ENCODE results near the gene CLDN2. TPM values are rescaled to one million over a fixed set of nuclear protein-coding genes. Genes with fewer than 3 reads are reported as not detected.

The CLDN2 gene
- total RNA-seq, 1 donor from 2014 or later = not detected

DNA sequence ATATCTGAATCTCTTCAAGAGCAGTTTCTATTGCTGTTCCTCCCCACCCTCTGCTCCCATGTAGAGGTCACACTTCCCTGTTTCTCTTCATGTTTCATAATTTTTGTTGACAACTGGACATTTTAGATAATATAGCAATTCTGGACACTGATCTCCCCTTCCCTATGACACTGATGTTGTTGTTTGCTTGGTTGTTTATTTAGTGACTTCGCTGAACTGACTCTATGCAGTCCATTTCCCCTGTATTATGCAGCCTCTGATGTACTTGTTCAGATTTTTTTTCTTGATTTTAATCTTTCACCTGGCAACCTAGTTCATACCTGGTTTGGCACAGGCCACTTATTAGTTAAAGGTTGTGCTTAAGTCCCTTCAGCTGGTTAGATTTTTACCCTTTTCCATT is 29.2 kb downstream of the CLDN2 start:
- TF ChIP-seq, protein P1, sequence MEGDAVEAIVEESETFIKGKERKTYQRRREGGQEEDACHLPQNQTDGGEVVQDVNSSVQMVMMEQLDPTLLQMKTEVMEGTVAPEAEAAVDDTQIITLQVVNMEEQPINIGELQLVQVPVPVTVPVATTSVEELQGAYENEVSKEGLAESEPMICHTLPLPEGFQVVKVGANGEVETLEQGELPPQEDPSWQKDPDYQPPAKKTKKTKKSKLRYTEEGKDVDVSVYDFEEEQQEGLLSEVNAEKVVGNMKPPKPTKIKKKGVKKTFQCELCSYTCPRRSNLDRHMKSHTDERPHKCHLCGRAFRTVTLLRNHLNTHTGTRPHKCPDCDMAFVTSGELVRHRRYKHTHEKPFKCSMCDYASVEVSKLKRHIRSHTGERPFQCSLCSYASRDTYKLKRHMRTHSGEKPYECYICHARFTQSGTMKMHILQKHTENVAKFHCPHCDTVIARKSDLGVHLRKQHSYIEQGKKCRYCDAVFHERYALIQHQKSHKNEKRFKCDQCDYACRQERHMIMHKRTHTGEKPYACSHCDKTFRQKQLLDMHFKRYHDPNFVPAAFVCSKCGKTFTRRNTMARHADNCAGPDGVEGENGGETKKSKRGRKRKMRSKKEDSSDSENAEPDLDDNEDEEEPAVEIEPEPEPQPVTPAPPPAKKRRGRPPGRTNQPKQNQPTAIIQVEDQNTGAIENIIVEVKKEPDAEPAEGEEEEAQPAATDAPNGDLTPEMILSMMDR (IDR thresholded peaks at IDR 0.05) = no peak
- TF ChIP-seq POLR2A (IDR thresholded peaks at IDR 0.05) (no peak), POLR2AphosphoS5 (IDR thresholded peaks at IDR 0.05; ENCODE audit: insufficient read depth in 1 of 2, low read depth in 1 of 2) (no peak)
- Histone ChIP-seq H3K27me3 (no peaks in the 10 kb centered on the region), H3K4me3 (no peak overlapping the region), H3K4me1 (no peaks in the 10 kb centered on the region), H3K27ac (no peak overlapping the region), H3K9me3 (no peaks in the 10 kb centered on the region), H3K36me3 (no peaks in the 10 kb centered on the region)
- DNase-seq (ENCODE audit: extremely low spot score in 2 of 2) = no peak
- intact Hi-C loops (cut with DNase I) = no loop called here

DNA sequence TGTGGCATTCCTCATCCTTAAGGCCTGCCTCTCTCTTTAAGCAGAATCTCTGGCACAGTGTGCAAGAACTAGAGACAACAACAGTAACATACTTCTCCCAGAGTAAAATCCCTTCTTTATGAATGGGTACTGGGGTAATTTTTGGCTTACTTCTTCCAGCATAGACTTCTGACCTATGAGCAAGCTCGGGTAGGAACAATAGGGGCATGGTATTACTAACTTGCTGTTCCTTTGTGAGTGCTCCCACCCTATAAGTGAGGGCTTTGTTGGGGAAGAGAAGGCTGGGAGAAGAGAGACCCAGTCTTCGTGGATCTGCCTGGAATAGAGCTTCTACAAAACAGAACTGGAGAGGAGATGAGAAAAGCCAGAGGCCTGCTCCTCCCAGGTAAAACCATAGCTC is 30.2 kb downstream of the CLDN2 start:
- Histone ChIP-seq H3K27me3 (no peaks in the 10 kb centered on the region), H3K4me1 (no peaks in the 10 kb centered on the region), H3K27ac (no peak overlapping the region), H3K4me3 (no peak overlapping the region), H3K9me3 (no peaks in the 10 kb centered on the region), H3K36me3 (no peaks in the 10 kb centered on the region)
- intact Hi-C loops (cut with DNase I) = no loop called here
- TF ChIP-seq, protein P1 (IDR thresholded peaks at IDR 0.05) = no peak
- TF ChIP-seq POLR2AphosphoS5 (IDR thresholded peaks at IDR 0.05; ENCODE audit: insufficient read depth in 1 of 2, low read depth in 1 of 2) (no peak), POLR2A (IDR thresholded peaks at IDR 0.05) (no peak)
- no peak for DNase-seq (ENCODE audit: extremely low spot score in 2 of 2)

DNA sequence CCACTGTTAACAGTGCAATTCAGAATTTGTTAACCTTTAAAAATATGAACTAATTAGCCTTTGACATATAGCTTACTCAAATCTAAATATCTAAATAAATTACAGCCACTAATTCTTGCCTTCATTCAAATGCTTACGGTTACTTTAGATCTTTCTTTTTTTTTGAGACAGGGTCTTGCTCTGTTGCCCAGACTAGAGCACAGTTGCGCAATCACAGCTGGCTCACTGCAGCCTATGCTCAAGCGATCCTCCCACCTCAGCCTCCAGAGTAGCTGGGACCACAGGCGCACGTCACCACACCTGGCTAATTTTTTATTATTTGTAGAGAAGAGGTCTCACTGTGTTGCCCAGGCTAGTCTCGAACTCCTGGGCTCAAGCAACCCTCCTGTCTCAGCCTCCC is 31.0 kb downstream of the CLDN2 start:
- no peak overlapping the region for H3K27ac ChIP-seq
- TF ChIP-seq POLR2AphosphoS5 (IDR thresholded peaks at IDR 0.05; ENCODE audit: insufficient read depth in 1 of 2, low read depth in 1 of 2) (no peak), POLR2A (IDR thresholded peaks at IDR 0.05) (no peak)
- TF ChIP-seq, protein P1 (IDR thresholded peaks at IDR 0.05) = no peak
- no peak for DNase-seq (ENCODE audit: extremely low spot score in 2 of 2)
- no peaks in the 10 kb centered on the region for H3K4me1 ChIP-seq
- no peaks in the 10 kb centered on the region for H3K27me3 ChIP-seq
- H3K36me3 ChIP-seq = no peaks in the 10 kb centered on the region
- no peaks in the 10 kb centered on the region for H3K9me3 ChIP-seq
- intact Hi-C loops (cut with DNase I) = no loop called here
- no peak overlapping the region for H3K4me3 ChIP-seq

DNA sequence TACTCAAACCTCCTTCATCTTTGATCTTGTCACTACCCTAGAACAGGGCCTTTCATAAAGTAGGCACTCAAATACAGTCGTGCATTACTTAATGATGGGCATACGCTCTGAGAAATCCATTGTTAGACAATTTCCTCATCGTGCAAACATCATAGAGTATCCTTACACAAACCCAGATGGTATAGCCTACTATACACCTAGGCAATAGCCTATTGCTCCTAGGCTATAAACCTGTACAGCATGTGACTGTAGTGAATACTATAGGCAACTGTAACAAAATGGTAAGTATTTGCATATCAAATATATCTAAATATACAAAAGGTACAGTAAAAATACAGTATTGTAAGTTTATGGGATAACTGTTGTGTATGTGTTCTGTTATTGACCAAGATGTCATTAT is 31.9 kb downstream of the CLDN2 start:
- Histone ChIP-seq H3K27me3 (no peaks in the 10 kb centered on the region), H3K27ac (no peak overlapping the region), H3K4me3 (no peak overlapping the region), H3K4me1 (no peaks in the 10 kb centered on the region), H3K36me3 (no peaks in the 10 kb centered on the region), H3K9me3 (no peaks in the 10 kb centered on the region)
- no peak for TF ChIP-seq POLR2AphosphoS5 (IDR thresholded peaks at IDR 0.05; ENCODE audit: insufficient read depth in 1 of 2, low read depth in 1 of 2)
- no peak for TF ChIP-seq POLR2A (IDR thresholded peaks at IDR 0.05)
- TF ChIP-seq, protein P1 (IDR thresholded peaks at IDR 0.05) = no peak
- no peak for DNase-seq (ENCODE audit: extremely low spot score in 2 of 2)
- intact Hi-C loops (cut with DNase I) = no loop called here

DNA sequence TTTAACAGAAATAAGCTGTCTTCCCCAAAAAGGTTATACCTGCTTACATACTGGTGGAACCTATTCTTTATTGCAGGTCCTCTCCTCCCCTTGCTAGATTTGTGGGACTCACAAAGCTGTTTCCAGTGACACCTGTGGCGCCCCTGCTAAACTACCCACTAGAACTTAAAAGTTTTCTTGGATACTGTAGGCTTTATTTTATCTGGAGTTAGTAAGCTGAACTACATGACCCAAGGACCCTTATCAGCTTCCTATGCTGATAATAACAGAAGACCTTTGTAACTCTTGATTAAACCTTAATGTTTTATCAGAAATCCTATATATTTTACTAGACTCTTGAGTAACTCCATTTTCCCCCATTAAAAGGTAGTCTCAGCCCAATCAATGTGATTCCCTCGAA is 32.3 kb downstream of the CLDN2 start:
- no peaks in the 10 kb centered on the region for H3K4me1 ChIP-seq
- H3K27me3 ChIP-seq = no peaks in the 10 kb centered on the region
- intact Hi-C loops (cut with DNase I) = no loop called here
- no peak overlapping the region for H3K27ac ChIP-seq
- H3K9me3 ChIP-seq = no peaks in the 10 kb centered on the region
- no peak for TF ChIP-seq POLR2AphosphoS5 (IDR thresholded peaks at IDR 0.05; ENCODE audit: insufficient read depth in 1 of 2, low read depth in 1 of 2)
- DNase-seq (ENCODE audit: extremely low spot score in 2 of 2) = no peak
- H3K36me3 ChIP-seq = no peaks in the 10 kb centered on the region
- no peak overlapping the region for H3K4me3 ChIP-seq

DNA sequence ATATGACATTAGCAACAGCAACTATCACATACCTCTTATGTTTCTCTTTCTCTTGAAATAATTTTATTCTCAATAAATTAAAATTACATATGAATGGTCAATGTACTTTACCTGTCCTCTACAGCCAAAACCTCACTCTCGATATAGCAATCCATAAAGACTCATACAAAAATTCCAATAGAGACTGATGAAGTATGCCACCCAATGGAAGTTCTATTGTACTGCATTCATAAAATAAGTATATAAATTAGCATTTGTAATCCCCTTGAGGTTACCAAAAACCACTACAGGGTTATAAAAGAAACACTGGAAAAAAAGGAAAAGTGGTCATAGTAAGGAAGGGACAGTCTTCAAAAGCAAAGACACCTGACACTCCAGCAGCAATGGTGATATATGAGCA is 32.8 kb downstream of the CLDN2 start:
- H3K4me1 ChIP-seq = no peaks in the 10 kb centered on the region
- no peak for TF ChIP-seq POLR2A (IDR thresholded peaks at IDR 0.05)
- TF ChIP-seq, protein P1 (IDR thresholded peaks at IDR 0.05) = no peak
- no peak for TF ChIP-seq POLR2AphosphoS5 (IDR thresholded peaks at IDR 0.05; ENCODE audit: insufficient read depth in 1 of 2, low read depth in 1 of 2)
- H3K9me3 ChIP-seq = no peaks in the 10 kb centered on the region
- DNase-seq (ENCODE audit: extremely low spot score in 2 of 2) = no peak
- intact Hi-C loops (cut with DNase I) = no loop called here
- H3K36me3 ChIP-seq = peaks cover 0 to 3% of the 10 kb centered on the region in 2 donors
- H3K27me3 ChIP-seq = no peaks in the 10 kb centered on the region
- no peak overlapping the region for H3K27ac ChIP-seq
- H3K4me3 ChIP-seq = no peak overlapping the region
